Erythroblast (primary cell): ENCODE data around the gene VEGFB.

ENCODE experiments used
- GATA1 ChIP-seq: IDR thresholded peaks from 2 replicates; pipeline ENCODE4 v1.6.1; 2011; ENCODE audit warnings: low read depth, mild to moderate bottlenecking, control low read depth, low read length, moderate library complexity
- POLR2A ChIP-seq: IDR thresholded peaks from 2 replicates; pipeline ENCODE4 v1.6.1; 2011; ENCODE audit warnings: mild to moderate bottlenecking, low read length

GRCh38 chr11:64276653-64277431, 42.5 kb downstream of the VEGFB start:
- TF ChIP-seq POLR2A = no peak
- TF ChIP-seq GATA1 = no peak
